H9 (cell line): ENCODE data around the gene DOCK1. TPM values are rescaled to one million over a fixed set of nuclear protein-coding genes. Genes with fewer than 3 reads are reported as not detected.
A peak's percentile ranks its signal among the peaks of the same experiment; 100 is the strongest.

Experiments used
- DNase-seq: peaks from one replicate; pipeline ENCODE4 v3.0.0-alpha.2; 2017
- H2AFZ ChIP-seq: one replicate; pipeline ENCODE4 v1.6.1; 2013; ENCODE audit warnings: mild to moderate bottlenecking, low read length, control low read depth, moderate library complexity
- H2AK5ac ChIP-seq: 2 replicates; pipeline ENCODE4 v1.6.1; 2013; ENCODE audit warnings: low read length, control low read depth, mixed read lengths; ENCODE audit not compliant: insufficient read length
- H2BK120ac ChIP-seq: one replicate; pipeline ENCODE4 v1.6.1; 2013; ENCODE audit warnings: low read depth, mild to moderate bottlenecking, low read length, control low read depth, inconsistent platforms; ENCODE audit not compliant: poor library complexity, severe bottlenecking
- H2BK12ac ChIP-seq: 2 replicates; pipeline ENCODE4 v1.6.1; 2013; ENCODE audit warnings: low read length, control low read depth, mixed read lengths, low read depth; ENCODE audit not compliant: insufficient read length
- H2BK15ac ChIP-seq: 2 replicates; pipeline ENCODE4 v1.6.1; 2013; ENCODE audit warnings: low read depth, low read length, control low read depth
- H2BK20ac ChIP-seq: one replicate; pipeline ENCODE4 v1.6.1; 2013; ENCODE audit warnings: low read depth, mild to moderate bottlenecking, low read length, control low read depth, inconsistent platforms; ENCODE audit not compliant: poor library complexity, severe bottlenecking
- H2BK5ac ChIP-seq: 2 replicates; pipeline ENCODE4 v1.6.1; 2013; ENCODE audit warnings: low read length, control low read depth, mixed read lengths; ENCODE audit not compliant: insufficient read length
- H3K14ac ChIP-seq: 2 replicates; pipeline ENCODE4 v1.6.1; 2013; ENCODE audit warnings: low read length, control low read depth; ENCODE audit not compliant: insufficient read depth
- H3K18ac ChIP-seq: 2 replicates; pipeline ENCODE4 v1.6.1; 2013; ENCODE audit warnings: low read depth, mild to moderate bottlenecking, mixed read lengths, low read length, control low read depth; ENCODE audit not compliant: insufficient read length
- H3K23ac ChIP-seq: 2 replicates; pipeline ENCODE4 v1.6.1; 2013; ENCODE audit warnings: low read length, control low read depth, mixed read lengths, low read depth; ENCODE audit not compliant: insufficient read length
- H3K23me2 ChIP-seq: 2 replicates; pipeline ENCODE4 v1.6.1; 2013; ENCODE audit warnings: low read depth, mild to moderate bottlenecking, mixed read lengths, low read length, control low read depth; ENCODE audit not compliant: insufficient read length, poor library complexity, severe bottlenecking
- H3K27ac ChIP-seq: 2 replicates; pipeline ENCODE4 v1.5.1; 2013; ENCODE audit warnings: low read length, control low read depth, mixed read lengths, low read depth; ENCODE audit not compliant: insufficient read length
- H3K27me3 ChIP-seq: 2 replicates; pipeline ENCODE4 v1.6.1; 2013; ENCODE audit warnings: low read length, control low read depth, inconsistent platforms; ENCODE audit not compliant: insufficient read depth
- H3K4ac ChIP-seq: 2 replicates; pipeline ENCODE4 v1.6.1; 2013; ENCODE audit warnings: low read depth, mild to moderate bottlenecking, control low read depth, inconsistent platforms, low read length, moderate library complexity
- H3K4me1 ChIP-seq: 2 replicates; pipeline ENCODE4 v1.6.1; 2013; ENCODE audit warnings: low read length, control low read depth, inconsistent platforms; ENCODE audit not compliant: insufficient read depth
- H3K4me2 ChIP-seq: 2 replicates; pipeline ENCODE4 v1.6.1; 2013; ENCODE audit warnings: low read length, control low read depth, mixed read lengths; ENCODE audit not compliant: insufficient read length, insufficient read depth
- H3K56ac ChIP-seq: 2 replicates; pipeline ENCODE4 v1.6.1; 2013; ENCODE audit warnings: low read depth, mild to moderate bottlenecking, mixed read lengths, low read length, control low read depth; ENCODE audit not compliant: insufficient read length
- H3K79me1 ChIP-seq: 2 replicates; pipeline ENCODE4 v1.6.1; 2013; ENCODE audit warnings: low read depth, mild to moderate bottlenecking, moderate library complexity, low read length, control low read depth, inconsistent platforms; ENCODE audit not compliant: insufficient read depth, poor library complexity, severe bottlenecking
- H3K79me2 ChIP-seq: 2 replicates; pipeline ENCODE4 v1.6.1; 2013; ENCODE audit warnings: low read length, control low read depth, inconsistent platforms; ENCODE audit not compliant: insufficient read depth
- H3K9ac ChIP-seq: 2 replicates; pipeline ENCODE4 v1.6.1; 2013; ENCODE audit warnings: low read length, control low read depth, mixed read lengths; ENCODE audit not compliant: insufficient read length; ENCODE audit errors: extremely low read depth
- H3K9me3 ChIP-seq: one replicate; pipeline ENCODE4 v1.6.1; 2013; ENCODE audit warnings: low read depth, low read length, inconsistent platforms; ENCODE audit not compliant: control insufficient read depth
- H3T11ph ChIP-seq: one replicate; pipeline ENCODE4 v1.6.1; 2013; ENCODE audit warnings: mild to moderate bottlenecking, low read length, control low read depth, inconsistent platforms
- H4K20me1 ChIP-seq: one replicate; pipeline ENCODE4 v1.6.1; 2013; ENCODE audit not compliant: control insufficient read depth, insufficient read length, insufficient read depth
- H4K5ac ChIP-seq: 2 replicates; pipeline ENCODE4 v1.6.1; 2013; ENCODE audit warnings: low read depth, mild to moderate bottlenecking, mixed read lengths, low read length, control low read depth; ENCODE audit not compliant: insufficient read length
- H4K8ac ChIP-seq: replicated peaks from 2 replicates; pipeline ENCODE4 v1.6.1; 2013; ENCODE audit warnings: low read length, control low read depth, mixed read lengths, low read depth; ENCODE audit not compliant: insufficient read length
- H4K91ac ChIP-seq: 2 replicates; pipeline ENCODE4 v1.6.1; 2013; ENCODE audit warnings: low read depth, mild to moderate bottlenecking, moderate library complexity, mixed read lengths, low read length, control low read depth; ENCODE audit not compliant: insufficient read length
- H3K27ac Mint-ChIP-seq, 3 experiments: 2 replicates in 2 of 3; 3 replicates in 1 of 3; pipeline ENCODE4 v1.8.0; 2020 to 2021; ENCODE audit warnings: mixed read lengths in 3 of 3, mild to moderate bottlenecking in 1 of 3, moderate library complexity in 1 of 3
- H3K27me3 Mint-ChIP-seq: 2 replicates; pipeline ENCODE4 v1.8.0; 2021; ENCODE audit warnings: low read depth, mild to moderate bottlenecking, moderate library complexity, mixed read lengths
- H3K36me3 Mint-ChIP-seq, 3 experiments: 2 replicates in 2 of 3; 3 replicates in 1 of 3; pipeline ENCODE4 v1.8.0; 2020 to 2021; ENCODE audit warnings: low read depth in 3 of 3, mixed read lengths in 3 of 3; ENCODE audit not compliant: insufficient read depth in 1 of 3
- H3K4me1 Mint-ChIP-seq, 2 experiments: 2 replicates each; pipeline ENCODE4 v1.8.0; 2020; ENCODE audit warnings: mixed read lengths in 2 of 2
- H3K4me3 Mint-ChIP-seq, 2 experiments: 2 replicates in 1 of 2; 3 replicates in 1 of 2; pipeline ENCODE4 v1.8.0; 2020 to 2021; ENCODE audit warnings: mild to moderate bottlenecking in 2 of 2, mixed read lengths in 2 of 2, moderate library complexity in 1 of 2
- H3K9me3 Mint-ChIP-seq, 2 experiments: 2 replicates in 1 of 2; 3 replicates in 1 of 2; pipeline ENCODE4 v1.8.0; 2020; ENCODE audit warnings: mild to moderate bottlenecking in 2 of 2, mixed read lengths in 2 of 2, moderate library complexity in 1 of 2
- WGBS: extraction: QIAGEN DNeasy Blood & Tissue Kit; methylation state at CpG from one replicate; pipeline ENCODE4 v1.1.7; 2013; ENCODE audit warnings: missing lambda C conversion rate, low lambda C conversion rate, mixed read lengths; ENCODE audit not compliant: insufficient read length; ENCODE audit errors: extremely low coverage; 5-methylcytosine and 5-hydroxymethylcytosine counted together
- total RNA-seq: library from RNA; stranded (reverse); gene quantifications from 2 replicates; pipeline ENCODE4 v1.2.1, GENCODE V29; 2021
- TF ChIP-seq, protein P1 (sequence below): fragments of 200-600 bp; sonication (generic); conservative IDR thresholded peaks from 3 replicates; pipeline ENCODE4 v1.8.0; 2021; ENCODE audit warnings: antibody characterized with exemption, mild to moderate bottlenecking

The DOCK1 gene
- total RNA-seq, 1 experiment from 2014 or later, result 57.0 TPM

DNA sequence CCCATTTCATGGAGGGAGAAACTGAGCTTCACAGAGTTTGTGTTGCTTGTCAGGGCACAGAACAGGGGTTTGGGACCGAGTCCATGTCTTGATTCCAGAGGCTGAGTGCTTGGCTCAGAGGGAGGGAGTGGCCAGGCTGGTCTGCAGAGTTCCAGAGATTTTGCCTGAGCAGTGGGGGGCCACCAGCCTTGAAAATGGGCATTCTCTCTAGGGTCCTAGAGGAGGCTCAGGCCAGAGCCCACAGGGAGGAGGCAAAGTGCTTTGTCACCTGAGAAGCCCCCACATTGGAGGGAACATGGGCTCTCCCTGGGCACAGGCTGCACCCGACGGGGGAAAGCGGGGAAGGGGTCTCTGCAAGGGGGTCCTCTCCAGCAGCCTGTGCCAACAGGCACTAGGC lies 51.5 kb downstream of the DOCK1 start:
- Histone ChIP-seq H3K18ac (no peak overlapping the region), H3K4me1 (no peaks in the 10 kb centered on the region), H3K27ac (no peak overlapping the region), H2BK20ac (no peak overlapping the region), H3K27me3 (no peaks in the 10 kb centered on the region), H3T11ph (no peak overlapping the region), H3K4ac (no peak overlapping the region), H3K9ac (no peak overlapping the region), H3K23me2 (no peaks in the 10 kb centered on the region), H3K79me1 (peaks cover 4% of the 10 kb centered on the region), H2BK12ac (no peak overlapping the region), H4K91ac (no peak overlapping the region), H3K79me2 (peaks cover 24% of the 10 kb centered on the region; the same call in 1 of the 2 replicates), H4K20me1 (no peaks in the 10 kb centered on the region), H2AK5ac (no peak overlapping the region), H2BK5ac (no peak overlapping the region), H3K23ac (no peak overlapping the region), H2BK15ac (no peak overlapping the region), H3K4me2 (no peak overlapping the region), H3K9me3 (no peaks in the 10 kb centered on the region), H4K5ac (no peak overlapping the region), H3K56ac (no peak overlapping the region), H4K8ac (no peak overlapping the region), H3K14ac (peak overlapping the region; percentile 1; the same call in 1 of the 2 replicates), H2AFZ (no peak overlapping the region), H2BK120ac (no peak overlapping the region)
- Mint-ChIP-seq H3K9me3 (no peaks in the 10 kb centered on the region), H3K36me3 (peaks cover 0 to 3% (median 0%) of the 10 kb centered on the region in 3 experiments; a peak in 3 of 7 replicates), H3K27me3 (no peaks in the 10 kb centered on the region), H3K4me3 (no peak overlapping the region), H3K27ac (no peak overlapping the region), H3K4me1 (peaks cover 27 to 33% of the 10 kb centered on the region in 2 experiments)
- TF ChIP-seq, protein P1, sequence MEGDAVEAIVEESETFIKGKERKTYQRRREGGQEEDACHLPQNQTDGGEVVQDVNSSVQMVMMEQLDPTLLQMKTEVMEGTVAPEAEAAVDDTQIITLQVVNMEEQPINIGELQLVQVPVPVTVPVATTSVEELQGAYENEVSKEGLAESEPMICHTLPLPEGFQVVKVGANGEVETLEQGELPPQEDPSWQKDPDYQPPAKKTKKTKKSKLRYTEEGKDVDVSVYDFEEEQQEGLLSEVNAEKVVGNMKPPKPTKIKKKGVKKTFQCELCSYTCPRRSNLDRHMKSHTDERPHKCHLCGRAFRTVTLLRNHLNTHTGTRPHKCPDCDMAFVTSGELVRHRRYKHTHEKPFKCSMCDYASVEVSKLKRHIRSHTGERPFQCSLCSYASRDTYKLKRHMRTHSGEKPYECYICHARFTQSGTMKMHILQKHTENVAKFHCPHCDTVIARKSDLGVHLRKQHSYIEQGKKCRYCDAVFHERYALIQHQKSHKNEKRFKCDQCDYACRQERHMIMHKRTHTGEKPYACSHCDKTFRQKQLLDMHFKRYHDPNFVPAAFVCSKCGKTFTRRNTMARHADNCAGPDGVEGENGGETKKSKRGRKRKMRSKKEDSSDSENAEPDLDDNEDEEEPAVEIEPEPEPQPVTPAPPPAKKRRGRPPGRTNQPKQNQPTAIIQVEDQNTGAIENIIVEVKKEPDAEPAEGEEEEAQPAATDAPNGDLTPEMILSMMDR, result no peak
- WGBS, result no CpG with 5 or more reads among the region's 4 CpGs
- DNase-seq, result no peak
